Measurements from ENCODE around the gene INPP4B. TPM values are rescaled to one million over a fixed set of nuclear protein-coding genes. Genes with fewer than 3 reads are reported as not detected.

INPP4B gene
- total RNA-seq, 1 experiment from 2014 or later, result 0.07 TPM

GRCh38 chr4:142005519-142005918 is 840.6 kb downstream of the INPP4B start:
- no peak overlapping the region for H3K14ac ChIP-seq (ENCODE audit: insufficient read depth, low read length)

More at GRCh38 chr4:142005519-142005918, 840.6 kb downstream of the INPP4B start:
- Histone ChIP-seq H3K27me3 (ENCODE audit: insufficient read depth, low read length) (no peaks in the 10 kb centered on the region), H2AK5ac (ENCODE audit: insufficient read length, low read length) (no peak overlapping the region), H2BK120ac (ENCODE audit: low read depth, low read length, poor library complexity, severe bottlenecking) (no peak overlapping the region), H3K79me1 (ENCODE audit: insufficient read depth, low read depth, low read length, poor library complexity, severe bottlenecking) (no peaks in the 10 kb centered on the region), H4K5ac (ENCODE audit: insufficient read length, low read depth, low read length) (no peak overlapping the region), H3K4ac (ENCODE audit: low read depth, low read length) (no peak overlapping the region), H2AFZ (ENCODE audit: low read length) (no peak overlapping the region), H3K9ac (ENCODE audit: extremely low read depth, insufficient read length, low read length) (no peak overlapping the region), H4K20me1 (ENCODE audit: control insufficient read depth, insufficient read depth, insufficient read length) (no peaks in the 10 kb centered on the region), H4K8ac (replicated peaks; ENCODE audit: insufficient read length, low read depth, low read length) (no peak overlapping the region), H3K9me3 (ENCODE audit: control insufficient read depth, low read depth, low read length) (no peaks in the 10 kb centered on the region), H3K18ac (ENCODE audit: insufficient read length, low read depth, low read length) (no peak overlapping the region), H3K23me2 (ENCODE audit: insufficient read length, low read depth, low read length, poor library complexity, severe bottlenecking) (no peaks in the 10 kb centered on the region), H4K91ac (ENCODE audit: insufficient read length, low read depth, low read length) (no peak overlapping the region), H3K56ac (ENCODE audit: insufficient read length, low read depth, low read length) (no peak overlapping the region), H2BK12ac (ENCODE audit: insufficient read length, low read depth, low read length) (no peak overlapping the region), H2BK20ac (ENCODE audit: low read depth, low read length, poor library complexity, severe bottlenecking) (no peak overlapping the region), H2BK5ac (ENCODE audit: insufficient read length, low read length) (no peak overlapping the region), H2BK15ac (ENCODE audit: low read depth, low read length) (no peak overlapping the region), H3K4me1 (ENCODE audit: insufficient read depth, low read length) (no peaks in the 10 kb centered on the region), H3K4me2 (ENCODE audit: insufficient read depth, insufficient read length, low read length) (no peak overlapping the region), H3K23ac (ENCODE audit: insufficient read length, low read depth, low read length) (no peak overlapping the region), H3K79me2 (ENCODE audit: insufficient read depth, low read length) (no peaks in the 10 kb centered on the region), H3K27ac (ENCODE audit: insufficient read length, low read depth, low read length) (no peak overlapping the region), H3T11ph (ENCODE audit: low read length) (no peak overlapping the region)
- Mint-ChIP-seq H3K9me3 (peaks cover 12 to 22% of the 10 kb centered on the region in 2 experiments), H3K27me3 (ENCODE audit: low read depth) (no peaks in the 10 kb centered on the region), H3K4me3 (no peak overlapping the region), H3K27ac (no peak overlapping the region), H3K36me3 (ENCODE audit: insufficient read depth in 1 of 3, low read depth in 3 of 3) (peaks cover 0 to 4% (median 0%) of the 10 kb centered on the region in 3 experiments; a peak in 3 of 7 replicates), H3K4me1 (no peaks in the 10 kb centered on the region)
- no peak for TF ChIP-seq CTCF (conservative IDR thresholded peaks at IDR 0.05)
- no peak for DNase-seq
- no CpG with 5 or more reads among the region's 1 CpG for WGBS (ENCODE audit: extremely low coverage, insufficient read length, low lambda C conversion rate)

Data from H9 (cell line).